ENCODE measurements around the gene TTC33. TPM values are rescaled to one million over a fixed set of nuclear protein-coding genes. Genes with fewer than 3 reads are reported as not detected.

Gene TTC33
- total RNA-seq, 1 experiment from 2014 or later = 30.2 TPM

DNA sequence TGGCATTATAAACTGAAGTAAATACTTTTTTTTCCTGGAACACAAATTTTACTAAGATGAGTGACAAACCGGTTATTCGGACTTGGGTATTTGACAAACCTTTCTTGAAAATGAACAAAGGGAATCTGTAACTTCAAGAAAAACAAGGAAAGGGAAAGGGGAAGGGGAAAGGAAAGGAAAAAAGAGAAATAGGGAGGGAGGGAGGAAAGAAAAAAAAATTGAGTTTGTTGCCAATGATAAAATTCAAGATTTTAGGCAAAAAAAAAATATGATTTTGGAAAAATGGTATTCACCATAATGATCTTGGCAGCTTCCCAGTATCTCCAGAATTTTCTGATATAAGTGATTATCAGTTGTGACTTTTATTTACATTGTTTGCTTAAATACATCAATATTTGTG, 1.6 kb upstream of the TTC33 start:
- H3K4me2 ChIP-seq = no peak overlapping the region
- DNase-seq = no peak
- 0 out of 2 replicates have a peak, but pooled peaks cover 11% of the 10 kb centered on the region for H3K36me3 ChIP-seq (ENCODE audit: low read depth)
- peaks cover 11% of the 10 kb centered on the region for H3K4me1 ChIP-seq (replicated peaks; ENCODE audit: insufficient read depth)
- H2AFZ ChIP-seq = no peak overlapping the region
- no peaks in the 10 kb centered on the region for H3K9me2 ChIP-seq (ENCODE audit: insufficient read depth)
- H3K79me2 ChIP-seq (ENCODE audit: low read depth) = peaks cover 16% of the 10 kb centered on the region
- ChIA-PET CTCF (interaction anchor here (0.5 to 0.7 kb wide), 3 partner anchors 8 to 252 kb away, joined by 3 to 5 read pairs (median 3); no protein-coding TSS in a partner anchor), POLR2A (ENCODE audit: unreplicated experiment) (no interaction called here)
- H3K4me3 ChIP-seq = no peak overlapping the region
- H4K20me1 ChIP-seq (ENCODE audit: insufficient read depth) = 0 out of 2 replicates have a peak, but pooled peaks cover 5% of the 10 kb centered on the region
- peaks cover 26% of the 10 kb centered on the region for H3F3A ChIP-seq (ENCODE audit: insufficient read depth, low read depth)
- intact Hi-C loops (cut with micrococcal nuclease; ENCODE audit: unreplicated experiment) = loop anchor here (10.0 kb wide), 1 partner anchor 1147 kb away; the partner anchor contains the start of gene RIMOC1
- no peaks in the 10 kb centered on the region for H3K9me3 ChIP-seq (ENCODE audit: insufficient read depth, low read depth)
- H3K27me3 ChIP-seq (ENCODE audit: insufficient read depth, low read depth) = no peaks in the 10 kb centered on the region
- no peak overlapping the region for H3K27ac ChIP-seq
- BruUV-seq (replicated peaks) = no TSS peak
- TF ChIP-seq, protein P1, sequence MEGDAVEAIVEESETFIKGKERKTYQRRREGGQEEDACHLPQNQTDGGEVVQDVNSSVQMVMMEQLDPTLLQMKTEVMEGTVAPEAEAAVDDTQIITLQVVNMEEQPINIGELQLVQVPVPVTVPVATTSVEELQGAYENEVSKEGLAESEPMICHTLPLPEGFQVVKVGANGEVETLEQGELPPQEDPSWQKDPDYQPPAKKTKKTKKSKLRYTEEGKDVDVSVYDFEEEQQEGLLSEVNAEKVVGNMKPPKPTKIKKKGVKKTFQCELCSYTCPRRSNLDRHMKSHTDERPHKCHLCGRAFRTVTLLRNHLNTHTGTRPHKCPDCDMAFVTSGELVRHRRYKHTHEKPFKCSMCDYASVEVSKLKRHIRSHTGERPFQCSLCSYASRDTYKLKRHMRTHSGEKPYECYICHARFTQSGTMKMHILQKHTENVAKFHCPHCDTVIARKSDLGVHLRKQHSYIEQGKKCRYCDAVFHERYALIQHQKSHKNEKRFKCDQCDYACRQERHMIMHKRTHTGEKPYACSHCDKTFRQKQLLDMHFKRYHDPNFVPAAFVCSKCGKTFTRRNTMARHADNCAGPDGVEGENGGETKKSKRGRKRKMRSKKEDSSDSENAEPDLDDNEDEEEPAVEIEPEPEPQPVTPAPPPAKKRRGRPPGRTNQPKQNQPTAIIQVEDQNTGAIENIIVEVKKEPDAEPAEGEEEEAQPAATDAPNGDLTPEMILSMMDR (conservative IDR thresholded peaks at IDR 0.05) = no peak
- TF ChIP-seq EZH2 (IDR thresholded peaks at IDR 0.05; ENCODE audit: low read depth) = no peak

DNA sequence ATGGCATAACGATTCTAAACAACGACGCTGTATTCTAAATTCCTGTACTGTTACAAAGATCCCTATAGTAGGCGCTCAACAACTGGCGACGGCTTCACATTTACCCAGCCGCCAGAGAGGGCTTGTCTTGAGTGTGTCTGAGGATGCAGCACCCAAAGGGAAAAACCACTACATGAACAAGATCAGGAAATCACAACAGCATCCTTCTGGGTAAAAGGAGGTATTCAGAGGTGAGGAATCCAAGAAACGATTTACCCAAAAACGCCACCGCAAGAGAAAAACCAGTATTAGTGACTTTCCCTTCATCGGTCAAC, 711 bp downstream of the TTC33 start:
- H3K4me2 ChIP-seq = peak overlapping the region; percentile 85
- H2AFZ ChIP-seq = peak overlapping the region; percentile 90
- peaks cover 17% of the 10 kb centered on the region for H3F3A ChIP-seq (ENCODE audit: insufficient read depth, low read depth)
- H3K27me3 ChIP-seq (ENCODE audit: insufficient read depth, low read depth) = no peaks in the 10 kb centered on the region
- intact Hi-C loops (cut with micrococcal nuclease; ENCODE audit: unreplicated experiment) = loop anchor here (1.0 to 10.0 kb wide), 6 partner anchors 43 to 1176 kb away; partner anchors contain the start of genes PRKAA1, RIMOC1 and RPL37
- H3K4me3 ChIP-seq = peak overlapping the region; percentile 79
- H3K27ac ChIP-seq = peak overlapping the region; percentile 36
- ChIA-PET CTCF (interaction anchor here (0.6 kb wide), 1 partner anchor 238 kb away, joined by 4 read pairs; no protein-coding TSS in a partner anchor), POLR2A (ENCODE audit: unreplicated experiment) (interaction anchor here (0.5 to 0.7 kb wide), 3 partner anchors 67 to 1030 kb away, joined by 3 to 4 read pairs (median 3); no protein-coding TSS in a partner anchor)
- peaks cover 22% of the 10 kb centered on the region for H3K79me2 ChIP-seq (ENCODE audit: low read depth)
- DNase-seq = peak; percentile 73 to 81
- BruUV-seq (replicated peaks) = no TSS peak
- 0 out of 2 replicates have a peak, but pooled peaks cover 3% of the 10 kb centered on the region for H3K36me3 ChIP-seq (ENCODE audit: low read depth)
- H4K20me1 ChIP-seq (ENCODE audit: insufficient read depth) = no peaks in the 10 kb centered on the region
- H3K9me3 ChIP-seq (ENCODE audit: insufficient read depth, low read depth) = no peaks in the 10 kb centered on the region
- H3K4me1 ChIP-seq (replicated peaks; ENCODE audit: insufficient read depth) = peaks cover 11% of the 10 kb centered on the region
- H3K9me2 ChIP-seq (ENCODE audit: insufficient read depth) = no peaks in the 10 kb centered on the region
- TF ChIP-seq EZH2 (IDR thresholded peaks at IDR 0.05; ENCODE audit: low read depth) = no peak
- TF ChIP-seq, protein P1 (conservative IDR thresholded peaks at IDR 0.05) = peak; percentile 78

DNA sequence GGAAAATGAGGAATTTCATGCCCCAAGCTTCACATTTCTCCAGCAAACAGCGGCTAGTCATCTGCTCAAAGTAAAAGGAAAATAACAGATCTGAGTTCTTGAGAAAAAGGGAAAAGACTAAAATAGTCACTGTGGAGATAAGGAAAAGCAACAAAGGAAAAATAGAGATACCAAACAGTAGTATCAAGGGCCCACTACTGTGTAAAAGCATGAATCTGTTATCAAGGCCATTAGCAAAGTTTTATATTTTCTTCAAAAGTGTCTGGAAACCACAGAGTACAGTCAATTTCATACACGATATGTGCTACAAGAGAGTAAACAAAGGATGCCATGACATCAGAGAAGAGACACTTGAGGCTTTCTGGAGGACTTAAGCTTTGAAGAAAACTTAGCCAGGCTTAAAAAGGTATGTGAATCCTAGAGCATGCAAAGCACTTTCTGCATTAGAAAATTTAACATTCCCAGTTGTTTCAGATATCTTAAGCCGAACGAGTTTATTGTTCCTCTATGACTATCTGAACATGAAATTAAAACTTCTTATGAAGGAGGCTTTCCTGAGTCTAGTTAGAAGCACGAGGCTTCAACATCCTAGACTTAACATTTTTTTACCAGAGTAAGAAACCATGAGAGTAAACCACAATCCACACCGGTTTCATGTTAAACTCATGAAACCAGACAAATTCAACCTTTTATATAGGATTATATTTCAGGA, 1.2 kb downstream of the TTC33 start:
- TSS peak; percentile 26 for BruUV-seq (replicated peaks)

More for the DNA sequence above, 1.2 kb downstream of the TTC33 start:
- no peaks in the 10 kb centered on the region for H3K9me3 ChIP-seq (ENCODE audit: insufficient read depth, low read depth)
- H4K20me1 ChIP-seq (ENCODE audit: insufficient read depth) = no peaks in the 10 kb centered on the region
- 0 out of 2 replicates have a peak, but pooled peaks cover 3% of the 10 kb centered on the region for H3K36me3 ChIP-seq (ENCODE audit: low read depth)
- H3K4me2 ChIP-seq = peak overlapping the region; percentile 85
- peak overlapping the region; percentile 90 for H2AFZ ChIP-seq
- no peaks in the 10 kb centered on the region for H3K9me2 ChIP-seq (ENCODE audit: insufficient read depth)
- H3K27ac ChIP-seq = peak overlapping the region; percentile 36; the same call in 1 of the 2 replicates
- intact Hi-C loops (cut with micrococcal nuclease; ENCODE audit: unreplicated experiment) = loop anchor here (1.0 to 10.0 kb wide), 6 partner anchors 44 to 1175 kb away; partner anchors contain the start of genes PRKAA1, RIMOC1 and RPL37
- ChIA-PET CTCF (interaction anchor here (0.6 kb wide), 2 partner anchors 122 to 237 kb away, joined by 4 to 8 read pairs; no protein-coding TSS in a partner anchor), POLR2A (ENCODE audit: unreplicated experiment) (interaction anchor here (0.7 kb wide), 2 partner anchors 87 to 371 kb away, joined by 3 to 4 read pairs; partner anchors contain the start of gene CARD6)
- TF ChIP-seq EZH2 (IDR thresholded peaks at IDR 0.05; ENCODE audit: low read depth) = no peak
- TF ChIP-seq, protein P1 (conservative IDR thresholded peaks at IDR 0.05) = no peak
- no peak for DNase-seq
- H3K4me1 ChIP-seq (replicated peaks; ENCODE audit: insufficient read depth) = peaks cover 11% of the 10 kb centered on the region
- H3F3A ChIP-seq (ENCODE audit: insufficient read depth, low read depth) = peaks cover 17% of the 10 kb centered on the region; the same call in 1 of the 2 replicates
- no peaks in the 10 kb centered on the region for H3K27me3 ChIP-seq (ENCODE audit: insufficient read depth, low read depth)
- H3K79me2 ChIP-seq (ENCODE audit: low read depth) = peaks cover 22% of the 10 kb centered on the region
- peak overlapping the region; percentile 79 for H3K4me3 ChIP-seq
